Omental fat pad (tissue), 4 donors: ENCODE data around the gene LTBP4. TPM values are rescaled to one million over a fixed set of nuclear protein-coding genes. Genes with fewer than 3 reads are reported as not detected.

Source experiments
- ATAC-seq: fragments of 150-250 bp; one replicate; pipeline ENCODE4 v1.9.1; 2016; ENCODE audit warnings: mild to moderate bottlenecking, moderate library complexity; ENCODE audit not compliant: low FRiP score
- DNase-seq: peaks from one replicate; pipeline ENCODE4 v3.0.0-alpha.2; 2019; ENCODE audit warnings: low spot score
- total RNA-seq, 4 donors: library from RNA; depleted of rRNA; stranded (reverse); fragments of >200 nt; gene quantifications; one replicate each; pipeline ENCODE4 v1.1.0, GENCODE V29; 2016
- TF ChIP-seq, protein P1 (sequence below), 3 donors: fragments of 450-650 bp; IDR thresholded peaks; one replicate each; pipeline ENCODE4 v1.5.1; 2016 to 2017; ENCODE audit warnings: antibody characterized with exemption in 3 of 3, mild to moderate bottlenecking in 3 of 3, moderate library complexity in 2 of 3

Gene LTBP4
- total RNA-seq, 4 donors from 2014 or later: 73.5 to 197 (median 114) TPM

DNA sequence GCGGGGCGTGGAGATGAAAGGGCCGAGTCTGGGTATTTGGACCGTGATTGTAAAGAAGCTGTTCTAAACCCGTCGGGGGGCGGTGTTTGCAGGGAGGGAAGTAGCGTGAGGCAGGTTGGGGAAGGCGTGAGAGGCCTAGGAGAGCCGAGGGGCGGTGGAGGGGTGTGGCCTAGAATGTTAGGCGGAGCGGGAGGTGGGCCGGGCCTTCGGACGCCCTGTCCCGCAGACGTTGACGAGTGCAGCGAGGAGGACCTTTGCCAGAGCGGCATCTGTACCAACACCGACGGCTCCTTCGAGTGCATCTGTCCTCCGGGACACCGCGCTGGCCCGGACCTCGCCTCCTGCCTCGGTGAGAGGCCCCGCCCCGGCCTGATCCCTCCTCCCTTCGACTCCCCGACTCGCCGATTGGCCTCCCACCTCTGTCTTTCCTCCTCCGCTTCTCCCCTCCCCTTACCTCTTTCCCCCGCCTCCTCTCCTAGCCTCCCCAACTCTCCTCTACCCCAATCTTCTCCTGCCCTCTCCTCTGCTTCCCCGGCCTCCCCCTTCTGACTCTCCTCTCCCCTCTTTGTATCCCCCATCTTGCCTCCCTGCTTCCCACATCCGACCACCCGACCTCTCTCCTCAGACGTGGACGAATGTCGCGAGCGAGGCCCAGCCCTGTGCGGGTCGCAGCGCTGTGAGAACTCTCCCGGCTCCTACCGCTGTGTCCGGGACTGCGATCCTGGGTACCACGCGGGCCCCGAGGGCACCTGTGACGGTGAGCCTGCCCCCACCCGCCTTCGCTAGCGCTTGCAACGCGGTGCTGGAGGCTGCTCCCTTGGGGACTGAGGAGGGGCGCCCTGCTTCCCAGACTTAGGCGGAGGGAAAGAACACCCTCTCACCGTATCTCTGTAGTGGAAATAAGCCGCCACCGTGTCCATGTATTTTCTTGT is 12.8 kb downstream of the LTBP4 start:
- TF ChIP-seq, protein P1, sequence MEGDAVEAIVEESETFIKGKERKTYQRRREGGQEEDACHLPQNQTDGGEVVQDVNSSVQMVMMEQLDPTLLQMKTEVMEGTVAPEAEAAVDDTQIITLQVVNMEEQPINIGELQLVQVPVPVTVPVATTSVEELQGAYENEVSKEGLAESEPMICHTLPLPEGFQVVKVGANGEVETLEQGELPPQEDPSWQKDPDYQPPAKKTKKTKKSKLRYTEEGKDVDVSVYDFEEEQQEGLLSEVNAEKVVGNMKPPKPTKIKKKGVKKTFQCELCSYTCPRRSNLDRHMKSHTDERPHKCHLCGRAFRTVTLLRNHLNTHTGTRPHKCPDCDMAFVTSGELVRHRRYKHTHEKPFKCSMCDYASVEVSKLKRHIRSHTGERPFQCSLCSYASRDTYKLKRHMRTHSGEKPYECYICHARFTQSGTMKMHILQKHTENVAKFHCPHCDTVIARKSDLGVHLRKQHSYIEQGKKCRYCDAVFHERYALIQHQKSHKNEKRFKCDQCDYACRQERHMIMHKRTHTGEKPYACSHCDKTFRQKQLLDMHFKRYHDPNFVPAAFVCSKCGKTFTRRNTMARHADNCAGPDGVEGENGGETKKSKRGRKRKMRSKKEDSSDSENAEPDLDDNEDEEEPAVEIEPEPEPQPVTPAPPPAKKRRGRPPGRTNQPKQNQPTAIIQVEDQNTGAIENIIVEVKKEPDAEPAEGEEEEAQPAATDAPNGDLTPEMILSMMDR (IDR thresholded peaks at IDR 0.05): no peak
- ATAC-seq (peak; percentile 58), DNase-seq (no peak)

DNA sequence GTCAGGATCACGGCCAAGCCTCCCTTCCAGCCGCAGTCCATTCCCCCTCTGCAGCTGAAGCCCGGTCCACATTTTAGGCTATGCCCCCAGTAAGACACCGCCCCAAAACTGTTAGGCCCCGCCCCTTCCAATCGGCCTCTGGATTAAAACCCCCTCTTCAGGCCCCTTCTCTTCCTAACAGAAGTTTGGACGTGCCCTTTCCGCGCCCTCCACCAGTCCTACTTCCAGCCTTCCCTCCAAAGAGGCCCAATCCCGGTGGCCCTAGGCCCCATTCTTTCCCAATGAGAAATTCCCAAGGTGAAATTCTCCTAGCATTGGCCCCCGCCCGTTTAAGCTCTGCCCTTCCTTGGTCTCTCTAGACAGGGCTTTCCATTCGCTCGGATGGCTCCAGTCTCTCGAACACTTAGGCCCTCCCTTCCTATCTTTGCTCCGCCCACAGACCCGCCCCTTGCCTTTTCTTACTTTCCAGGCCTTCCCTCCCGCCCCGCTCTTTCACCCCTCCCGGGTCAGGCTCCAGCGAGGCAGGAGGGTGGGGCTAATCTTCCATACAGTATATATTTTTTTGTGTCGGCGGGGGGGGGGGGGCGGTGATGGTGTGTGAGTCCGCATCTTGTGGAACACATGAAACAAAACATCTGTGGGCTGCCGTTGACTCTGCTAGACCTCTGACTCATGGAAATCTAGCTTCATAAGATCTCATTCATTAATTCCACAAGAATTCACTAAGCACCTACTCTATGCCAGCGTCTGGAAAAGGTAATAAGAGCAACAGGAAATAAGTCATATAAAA is 13.6 kb downstream of the LTBP4 start:
- ATAC-seq (peak; percentile 53), DNase-seq (peak; percentile 79)
- TF ChIP-seq, protein P1 (IDR thresholded peaks at IDR 0.05): no peak

DNA sequence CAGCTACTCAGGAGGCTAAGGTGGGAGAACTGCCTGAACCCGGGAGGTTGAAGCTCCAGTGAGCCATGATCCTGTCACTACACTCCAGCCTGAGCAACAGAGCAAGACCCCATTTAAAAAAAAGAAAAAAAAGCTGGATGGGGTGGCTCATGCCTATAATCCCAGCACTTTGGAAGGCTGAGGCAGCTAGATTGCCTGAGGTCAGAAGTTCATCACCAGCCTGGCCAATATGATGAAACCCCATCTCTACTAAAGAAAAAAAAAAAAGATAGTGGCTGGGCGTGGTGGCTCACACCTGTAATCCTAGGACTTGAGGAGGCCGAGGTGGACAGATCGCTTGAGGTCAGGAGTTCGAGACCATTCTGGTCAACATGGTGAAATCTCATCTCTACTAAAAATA is 15.0 kb downstream of the LTBP4 start:
- ATAC-seq: no peak
- TF ChIP-seq, protein P1 (IDR thresholded peaks at IDR 0.05): no peak
- no peak for DNase-seq

DNA sequence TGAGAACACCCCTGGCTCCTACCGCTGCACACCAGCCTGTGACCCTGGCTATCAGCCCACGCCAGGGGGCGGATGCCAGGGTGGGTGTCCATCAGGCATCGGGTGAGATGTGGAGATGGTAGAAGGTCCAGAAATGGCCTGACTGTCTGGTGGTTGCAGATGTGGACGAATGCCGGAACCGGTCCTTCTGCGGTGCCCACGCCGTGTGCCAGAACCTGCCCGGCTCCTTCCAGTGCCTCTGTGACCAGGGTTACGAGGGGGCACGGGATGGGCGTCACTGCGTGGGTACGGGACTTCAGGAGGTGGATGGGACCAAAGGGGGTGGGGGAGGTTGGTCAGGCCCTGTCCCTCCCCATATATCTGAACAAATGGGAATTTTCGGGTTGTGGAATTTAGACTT is 15.8 kb downstream of the LTBP4 start:
- DNase-seq (no peak), ATAC-seq (no peak)
- TF ChIP-seq, protein P1 (IDR thresholded peaks at IDR 0.05): no peak

DNA sequence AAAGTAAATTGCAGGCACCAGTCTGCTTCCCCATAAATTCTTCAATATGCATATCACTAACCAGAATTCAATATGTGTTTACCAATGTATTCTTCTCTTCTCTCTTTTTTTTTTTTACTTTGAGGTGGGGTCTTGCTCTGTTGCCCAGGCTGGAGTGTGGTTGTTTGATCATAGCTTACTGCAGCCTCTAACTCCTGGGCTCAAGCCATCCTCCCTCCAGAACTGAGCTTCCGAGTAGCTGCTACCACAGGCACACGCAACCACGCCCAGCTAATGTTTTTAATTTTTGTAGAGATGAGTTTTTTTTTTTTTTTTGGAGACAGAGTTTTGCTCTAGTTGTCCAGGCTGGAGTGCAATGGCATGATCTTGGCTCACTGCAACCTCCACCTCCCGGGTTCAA is 16.8 kb downstream of the LTBP4 start:
- no peak for ATAC-seq
- TF ChIP-seq, protein P1 (IDR thresholded peaks at IDR 0.05): no peak

DNA sequence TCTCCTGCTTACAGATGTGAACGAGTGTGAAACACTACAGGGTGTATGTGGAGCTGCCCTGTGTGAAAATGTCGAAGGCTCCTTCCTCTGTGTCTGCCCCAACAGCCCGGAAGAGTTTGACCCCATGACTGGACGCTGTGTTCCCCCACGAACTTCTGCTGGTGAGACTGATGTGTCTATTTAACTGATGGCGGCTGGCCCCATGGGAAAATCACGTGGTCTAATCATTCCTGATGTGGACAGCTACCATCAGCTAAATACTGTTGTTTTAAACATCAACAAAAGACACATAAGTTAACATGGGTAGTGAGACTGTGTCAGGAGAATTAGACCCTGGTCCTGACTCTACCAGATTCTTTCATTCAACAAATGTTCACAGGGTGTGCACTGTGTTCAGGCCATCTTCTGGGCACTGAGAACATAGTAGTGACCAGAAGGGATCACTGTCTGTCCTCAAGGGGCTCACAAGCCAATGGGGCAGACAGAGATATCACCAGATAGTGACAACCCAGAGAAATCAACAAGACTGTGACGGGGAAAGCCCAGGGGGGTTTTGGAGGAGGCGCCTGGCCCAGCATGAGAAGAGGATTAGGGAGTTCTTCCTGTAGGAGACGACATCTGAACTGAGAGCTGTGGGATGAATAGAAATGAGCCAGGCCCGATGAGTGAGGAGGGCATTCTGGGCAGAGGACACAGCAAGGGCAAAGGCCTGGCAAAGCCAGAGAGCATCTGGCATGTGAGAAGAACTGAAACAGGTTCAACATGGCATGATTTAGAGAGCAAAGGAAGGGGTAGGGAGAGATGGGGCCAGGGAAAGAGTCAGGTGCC is 18.4 kb downstream of the LTBP4 start:
- DNase-seq (no peak), ATAC-seq (no peak)
- TF ChIP-seq, protein P1 (IDR thresholded peaks at IDR 0.05): no peak

More for the DNA sequence above, 16.8 kb downstream of the LTBP4 start:
- no peak for DNase-seq
